IMR-90 (cell line): ENCODE measurements around the gene SH3D21. TPM values are rescaled to one million over a fixed set of nuclear protein-coding genes. Genes with fewer than 3 reads are reported as not detected.
A peak's percentile ranks its signal among the peaks of the same experiment; 100 is the strongest.

Experiments used
- ATAC-seq: fragments of 200-7000 bp; cut with Tn5 transposase; 2 replicates; pipeline ENCODE4 v1.9.1; 2020; ENCODE audit warnings: low read depth, mild to moderate bottlenecking, moderate library complexity
- BruUV-seq: library from RNA; stranded (reverse); fragments of 400-500 nt; replicated peaks from 2 replicates; lab custom pipeline; 2021; lab: Mats Ljungman, UMichigan
- CTCF ChIA-PET: fragments of 300-600 bp; formaldehyde crosslinking; extraction: SDS; loops from one replicate; lab custom pipeline; 2021; ENCODE audit warnings: antibody characterized with exemption; lab: Yijun Ruan, JAX
- POLR2A ChIA-PET: fragments of 300-600 bp; sonication (Branson Sonifier 250); formaldehyde crosslinking; loops from one replicate; lab custom pipeline; 2022; ENCODE audit warnings: antibody characterized with exemption; ENCODE audit not compliant: unreplicated experiment; lab: Charles Lee
- DNase-seq: peaks from one replicate; pipeline ENCODE4 v3.0.0; 2013
- H2AFZ ChIP-seq: replicated peaks from 2 replicates; pipeline ENCODE3; 2013; ENCODE audit warnings: low read length, mild to moderate bottlenecking; ENCODE audit not compliant: poor library complexity
- H2AK5ac ChIP-seq: 2 replicates; pipeline ENCODE4 v1.6.1; 2013; ENCODE audit warnings: low read depth, low read length, inconsistent platforms
- H2AK9ac ChIP-seq: replicated peaks from 2 replicates; pipeline ENCODE3; 2013; ENCODE audit warnings: mild to moderate bottlenecking, low read depth, low read length, moderate library complexity; ENCODE audit not compliant: poor library complexity
- H2BK120ac ChIP-seq: 2 replicates; pipeline ENCODE4 v1.6.1; 2013; ENCODE audit warnings: low read depth, low read length, inconsistent platforms
- H2BK15ac ChIP-seq: 3 replicates; pipeline ENCODE4 v1.6.1; 2013; ENCODE audit warnings: low read depth, low read length, inconsistent platforms
- H2BK20ac ChIP-seq: 2 replicates; pipeline ENCODE4 v1.6.1; 2013; ENCODE audit warnings: low read depth, mild to moderate bottlenecking, inconsistent platforms, low read length, moderate library complexity
- H2BK5ac ChIP-seq: 2 replicates; pipeline ENCODE4 v1.6.1; 2013; ENCODE audit warnings: mild to moderate bottlenecking, low read depth, low read length, inconsistent platforms; ENCODE audit not compliant: poor library complexity, severe bottlenecking
- H3K14ac ChIP-seq: replicated peaks from 2 replicates; pipeline ENCODE4 v1.6.1; 2013; ENCODE audit warnings: low read depth, low read length, inconsistent platforms
- H3K18ac ChIP-seq: 2 replicates; pipeline ENCODE4 v1.6.1; 2013; ENCODE audit warnings: low read depth, low read length, control low read depth
- H3K23ac ChIP-seq: 2 replicates; pipeline ENCODE4 v1.6.1; 2013; ENCODE audit warnings: low read depth, low read length, inconsistent platforms
- H3K27ac ChIP-seq: 2 replicates; pipeline ENCODE4 v1.5.1; 2013; ENCODE audit warnings: mild to moderate bottlenecking, control low read depth, low read length; ENCODE audit not compliant: insufficient read depth
- H3K27me3 ChIP-seq: 2 replicates; pipeline ENCODE4 v1.6.1; 2013; ENCODE audit warnings: low read length; ENCODE audit not compliant: control insufficient read depth, insufficient read depth
- H3K36me3 ChIP-seq: 2 replicates; pipeline ENCODE4 v1.6.1; 2013; ENCODE audit warnings: low read length, mixed read lengths; ENCODE audit not compliant: control insufficient read depth, insufficient read depth
- H3K4ac ChIP-seq: 2 replicates; pipeline ENCODE4 v1.6.1; 2013; ENCODE audit warnings: low read depth, low read length, inconsistent platforms
- H3K4me1 ChIP-seq: 2 replicates; pipeline ENCODE4 v1.6.1; 2013; ENCODE audit warnings: low read length, mixed read lengths; ENCODE audit not compliant: control insufficient read depth, insufficient read depth
- H3K4me2 ChIP-seq: 2 replicates; pipeline ENCODE4 v1.6.1; 2013; ENCODE audit warnings: low read depth, mild to moderate bottlenecking, control low read depth, low read length, moderate library complexity
- H3K4me3 ChIP-seq: 2 replicates; pipeline ENCODE4 v1.5.1; 2013; ENCODE audit warnings: low read depth, mild to moderate bottlenecking, control low read depth, low read length, moderate library complexity; ENCODE audit not compliant: insufficient read depth
- H3K56ac ChIP-seq: 2 replicates; pipeline ENCODE4 v1.6.1; 2013; ENCODE audit warnings: low read length, inconsistent platforms; ENCODE audit not compliant: insufficient read depth; ENCODE audit errors: extremely low read depth
- H3K79me1 ChIP-seq, 2 experiments: 2 replicates each; pipeline ENCODE4 v1.6.1; 2013; ENCODE audit warnings: low read length in 2 of 2, inconsistent platforms in 1 of 2, low read depth in 1 of 2
- H3K9ac ChIP-seq: 2 replicates; pipeline ENCODE4 v1.6.1; 2013; ENCODE audit warnings: low read depth, low read length, control low read depth
- H3K9me1 ChIP-seq: 2 replicates; pipeline ENCODE4 v1.6.1; 2013; ENCODE audit warnings: low read length, inconsistent platforms; ENCODE audit not compliant: insufficient read depth
- H3K9me3 ChIP-seq: 2 replicates; pipeline ENCODE4 v1.6.1; 2013; ENCODE audit warnings: low read length; ENCODE audit not compliant: control insufficient read depth, insufficient read depth
- H4K20me1 ChIP-seq: 2 replicates; pipeline ENCODE4 v1.6.1; 2013; ENCODE audit warnings: low read length, inconsistent platforms; ENCODE audit not compliant: insufficient read depth
- H4K5ac ChIP-seq: 2 replicates; pipeline ENCODE4 v1.6.1; 2013; ENCODE audit warnings: mild to moderate bottlenecking, low read depth, low read length, control low read depth
- H4K8ac ChIP-seq, 2 experiments: 2 replicates each; pipeline ENCODE4 v1.6.1; 2013; ENCODE audit warnings: low read depth in 2 of 2, low read length in 2 of 2, control low read depth in 1 of 2, inconsistent platforms in 1 of 2
- H4K91ac ChIP-seq: 2 replicates; pipeline ENCODE4 v1.6.1; 2013; ENCODE audit warnings: low read depth, low read length, inconsistent platforms; ENCODE audit not compliant: insufficient read depth
- CEBPB ChIP-seq: IDR thresholded peaks from 2 replicates; pipeline ENCODE4 v1.6.1; 2012; ENCODE audit warnings: low read depth, low read length, improper control_type of control experiment
- CHD1 ChIP-seq: IDR thresholded peaks from 2 replicates; pipeline ENCODE4 v1.6.1; 2012; ENCODE audit warnings: low read depth, low read length, improper control_type of control experiment
- ELK1 ChIP-seq: fragments of 150-350 bp; IDR thresholded peaks from 2 replicates; pipeline ENCODE4 v1.6.1; 2016; ENCODE audit warnings: low read depth, mild to moderate bottlenecking, low read length, moderate library complexity, borderline replicate concordance
- FOS ChIP-seq: fragments of 150-350 bp; IDR thresholded peaks from 2 replicates; pipeline ENCODE4 v1.6.1; 2016; ENCODE audit warnings: low read depth, low read length
- MAFK ChIP-seq: IDR thresholded peaks from 2 replicates; pipeline ENCODE4 v1.6.1; 2012; ENCODE audit warnings: low read depth, low read length, improper control_type of control experiment
- MAZ ChIP-seq: IDR thresholded peaks from 2 replicates; pipeline ENCODE4 v1.6.1; 2012; ENCODE audit warnings: low read depth, mild to moderate bottlenecking, low read length, improper control_type of control experiment, moderate library complexity, borderline replicate concordance
- NFE2L2 ChIP-seq: fragments of 150-350 bp; IDR thresholded peaks from 2 replicates; pipeline ENCODE4 v1.6.1; 2016; ENCODE audit warnings: low read depth, mild to moderate bottlenecking, low read length
- RAD21 ChIP-seq: IDR thresholded peaks from 2 replicates; pipeline ENCODE4 v1.6.1; 2012; ENCODE audit warnings: low read length, improper control_type of control experiment
- SMC3 ChIP-seq: fragments of 150-350 bp; IDR thresholded peaks from 2 replicates; pipeline ENCODE4 v1.6.1; 2016; ENCODE audit warnings: low read depth, mild to moderate bottlenecking, antibody characterized with exemption, low read length, moderate library complexity
- USF2 ChIP-seq: fragments of 150-350 bp; IDR thresholded peaks from 2 replicates; pipeline ENCODE4 v1.6.1; 2017; ENCODE audit warnings: mild to moderate bottlenecking, antibody characterized with exemption, low read length, low read depth
- WGBS, 2 experiments: methylation state at CpG; one replicate each; pipeline versions ENCODE4 v1.1.5 to v1.1.7; 2013; ENCODE audit warnings: missing lambda C conversion rate in 2 of 2; ENCODE audit not compliant: insufficient read length in 1 of 2; ENCODE audit errors: extremely low coverage in 2 of 2; 5-methylcytosine and 5-hydroxymethylcytosine counted together
- dilution Hi-C: fragments of 300-500 bp; cut with HindIII; formaldehyde crosslinking; loops from one replicate; pipeline ENCODE4 v1.14.3; 2018; ENCODE audit warnings: low sequenced_read_pairs; ENCODE audit not compliant: unreplicated experiment
- in situ Hi-C: fragments of 300-500 bp; cut with MboI; formaldehyde crosslinking; loops from 3 replicates; pipeline ENCODE4 v1.14.3; 2019; ENCODE audit warnings: low sequenced_read_pairs, inconsistent platforms, mixed read lengths
- intact Hi-C: fragments of 100-400 bp; cut with micrococcal nuclease; formaldehyde crosslinking; loops from 2 replicates; pipeline ENCODE4 v1.10.0; 2022
- polyA plus RNA-seq, 3 experiments: library from polyadenylated mRNA; depleted of rRNA; stranded (reverse); fragments of >200 nt; gene quantifications; 2 replicates each; pipeline ENCODE4 v1.2.3, GENCODE V29; 2012; ENCODE audit warnings: low replicate concordance in 1 of 3
- total RNA-seq: library from RNA; depleted of rRNA; stranded (reverse); fragments of >200 nt; gene quantifications from 2 replicates; pipeline ENCODE4 v1.2.3, GENCODE V29; 2012

The SH3D21 gene
- total and polyA plus RNA-seq, 2 of the 4 experiments (the other 2 are of a cell fraction): 1.8 to 11.9 TPM

GRCh38 chr1:36367066-36367465 is 60.9 kb downstream of the SH3D21 start:
- dilution Hi-C loops (no loop called here), in situ Hi-C loops (no loop called here), intact Hi-C loops (loop anchor here (5.0 kb wide), 1 partner anchor 45 kb away; the partner anchor contains the start of gene EVA1B)
- no peak overlapping the region for H3K4me2 ChIP-seq
- H3K4me3 ChIP-seq: no peak overlapping the region
- H4K8ac ChIP-seq: no peak overlapping the region
- no peak overlapping the region for H2BK5ac ChIP-seq
- no peak overlapping the region for H2BK15ac ChIP-seq
- peaks cover 10% of the 10 kb centered on the region; the same call in 1 of the 2 replicates for H4K20me1 ChIP-seq
- peak overlapping the region; percentile 6 for H2AK9ac ChIP-seq
- no peak overlapping the region for H3K23ac ChIP-seq
- peaks cover 17% of the 10 kb centered on the region for H3K36me3 ChIP-seq
- 83% methylated on average over 3 of the region's 5 CpGs; no CpG with 5 or more reads in 1 of the 2 experiments for WGBS, 2 experiments
- peak overlapping the region; percentile 47 for H3K4ac ChIP-seq
- peaks cover 6 to 75% of the 10 kb centered on the region in 2 experiments; a peak in 2 of 4 replicates for H3K79me1 ChIP-seq
- H2AK5ac ChIP-seq: peak overlapping the region; percentile 17; the same call in 1 of the 2 replicates
- H3K14ac ChIP-seq: no peak overlapping the region
- no peak for ATAC-seq
- H4K5ac ChIP-seq: no peak overlapping the region
- ChIA-PET CTCF (interaction anchor here (1.4 to 2.3 kb wide), 2 partner anchors 16 to 25 kb away, joined by 5 to 15 read pairs; no protein-coding TSS in a partner anchor), POLR2A (no interaction called here)
- TF ChIP-seq ELK1: no peak
- no peak for TF ChIP-seq SMC3
- no peak for TF ChIP-seq MAZ
- TF ChIP-seq FOS: no peak
- TF ChIP-seq USF2: no peak
- TF ChIP-seq NFE2L2: no peak
- no peak for TF ChIP-seq RAD21
- TF ChIP-seq MAFK: no peak
- no peak for TF ChIP-seq CEBPB
- TF ChIP-seq CHD1: no peak
- H3K56ac ChIP-seq: no peak overlapping the region
- H3K4me1 ChIP-seq: peaks cover 12% of the 10 kb centered on the region
- no peak overlapping the region for H2AFZ ChIP-seq
- no peaks in the 10 kb centered on the region for H3K27me3 ChIP-seq
- DNase-seq: no peak
- H2BK20ac ChIP-seq: no peak overlapping the region
- BruUV-seq: no TSS peak
- peaks cover 19% of the 10 kb centered on the region for H3K9me1 ChIP-seq
- H2BK120ac ChIP-seq: no peak overlapping the region
- H3K9ac ChIP-seq: no peak overlapping the region
- no peak overlapping the region for H4K91ac ChIP-seq
- no peaks in the 10 kb centered on the region for H3K9me3 ChIP-seq
- H3K27ac ChIP-seq: no peak overlapping the region; the same call in 1 of the 2 replicates
- H3K18ac ChIP-seq: no peak overlapping the region
